GM21723 (cell line): Measurements from ENCODE around the gene CC2D1A.
"Not testable (repeated sequence)": the region's sequence is repeated elsewhere in the genome, so short reads cannot be mapped to it uniquely, and the experiment has no call there.

Source experiments
- ATAC-seq: cut with Tn5 transposase; IDR thresholded peaks from one replicate; pipeline ENCODE4 v1.9.1; 2021; ENCODE audit warnings: mild to moderate bottlenecking, moderate library complexity; ENCODE audit not compliant: unreplicated experiment

CC2D1A gene

GRCh38 chr19:13902993-13903555 is 2.9 kb upstream of the CC2D1A start:
- ATAC-seq: no peak

- peak; percentile 31 for ATAC-seq
These were observed 512 bp downstream of the CC2D1A start for GRCh38 chr19:13906521-13906904.

DNA sequence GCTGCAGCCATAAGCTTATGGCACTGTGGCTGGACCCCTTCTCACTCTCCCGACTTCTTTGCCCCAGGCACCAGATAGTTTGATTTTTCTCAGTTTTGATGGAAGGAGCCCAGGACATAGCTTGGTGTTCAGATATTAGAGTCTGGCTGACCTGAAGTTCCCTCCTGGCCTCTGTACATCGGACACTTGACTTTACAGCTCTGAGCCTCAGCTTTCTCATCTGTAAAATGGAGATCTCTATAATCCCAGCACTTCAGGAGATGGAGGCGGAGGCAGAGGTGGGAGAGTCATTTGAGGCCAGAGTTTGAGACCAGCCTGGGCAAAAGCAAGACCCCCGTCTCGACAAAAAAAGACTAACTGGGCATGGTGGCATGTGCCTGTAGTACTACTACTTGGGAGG is 909 bp downstream of the CC2D1A start:
- ATAC-seq: no peak

DNA sequence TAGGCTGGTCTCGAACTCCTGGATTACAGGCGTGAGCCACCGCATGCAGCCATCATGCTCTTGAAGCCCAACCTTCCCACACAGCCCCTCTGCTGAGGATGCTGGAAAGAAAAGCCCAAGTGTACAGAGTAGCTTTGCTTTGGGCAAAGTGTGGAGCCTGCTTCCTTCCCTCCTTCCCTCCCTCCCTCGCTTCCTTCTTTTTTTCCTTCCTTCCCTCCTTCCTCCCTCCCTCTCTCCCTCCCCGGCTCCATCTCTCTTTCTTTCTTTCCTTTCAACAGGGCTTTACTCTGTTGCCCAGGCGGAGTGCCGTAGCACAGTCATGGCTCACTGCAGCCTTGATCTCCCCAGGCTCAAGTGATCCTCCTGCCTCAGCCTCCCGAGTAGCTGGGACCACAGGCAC is 2.7 kb downstream of the CC2D1A start:
- no peak for ATAC-seq

DNA sequence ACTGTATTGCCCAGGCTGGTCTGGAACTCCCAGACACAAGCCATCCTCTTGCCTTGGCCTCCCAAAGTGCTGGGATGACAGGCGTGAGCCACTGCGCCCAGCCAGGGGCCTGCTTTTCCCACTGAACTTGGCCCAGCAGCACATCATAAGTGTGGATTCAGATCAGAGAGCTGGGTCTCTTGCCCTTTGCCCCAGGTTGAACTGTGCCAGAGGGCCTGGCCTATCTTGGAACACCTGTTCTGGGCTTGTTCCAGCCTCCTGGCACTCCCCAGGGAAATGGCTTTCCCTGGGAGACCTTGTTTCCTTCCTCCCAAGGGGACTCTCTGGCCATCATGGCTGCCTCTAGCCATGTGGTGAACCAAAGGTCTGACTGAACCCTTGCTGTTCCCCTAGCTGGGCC is 3.4 kb downstream of the CC2D1A start:
- no peak for ATAC-seq

DNA sequence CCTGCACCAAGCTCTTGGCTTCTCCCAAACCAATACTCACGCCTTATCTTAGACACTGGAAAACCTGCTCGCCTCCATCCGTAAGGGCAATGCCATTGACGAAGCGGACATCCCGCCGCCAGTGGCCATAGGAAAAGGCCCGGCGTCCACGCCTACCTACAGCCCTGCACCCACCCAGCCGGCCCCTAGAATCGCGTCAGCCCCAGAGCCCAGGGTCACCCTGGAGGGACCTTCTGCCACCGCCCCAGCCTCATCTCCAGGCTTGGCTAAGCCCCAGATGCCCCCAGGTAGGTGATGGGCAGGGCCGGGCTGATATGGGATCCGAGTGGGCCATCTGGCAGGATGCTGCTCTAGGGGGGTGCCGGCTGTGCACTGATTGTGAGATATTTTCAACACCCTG is 7.4 kb downstream of the CC2D1A start:
- ATAC-seq: no peak

GRCh38 chr19:13914777-13915176 is 8.8 kb downstream of the CC2D1A start:
- no peak for ATAC-seq

DNA sequence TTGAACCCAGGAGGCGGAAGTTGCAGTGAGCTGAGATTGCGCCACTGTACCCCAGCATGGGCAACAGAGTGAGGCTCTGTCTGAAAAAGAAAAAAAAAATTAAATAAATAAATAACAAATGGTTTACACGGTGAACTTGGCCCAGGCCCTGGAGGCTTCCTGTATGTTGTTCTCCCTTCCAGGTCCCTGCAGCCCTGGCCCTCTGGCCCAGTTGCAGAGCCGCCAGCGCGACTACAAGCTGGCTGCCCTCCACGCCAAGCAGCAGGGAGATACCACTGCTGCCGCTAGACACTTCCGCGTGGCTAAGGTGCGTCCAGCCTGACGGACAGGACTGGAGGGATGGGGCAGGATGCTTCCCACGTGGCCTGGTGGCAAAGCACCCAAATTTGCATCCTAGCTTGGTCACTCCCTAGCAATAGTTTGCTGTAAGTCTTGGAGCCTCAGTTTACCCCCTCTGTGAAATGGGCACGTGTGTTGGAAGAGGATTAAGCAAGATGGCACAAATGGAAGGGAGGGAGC is 11.9 kb downstream of the CC2D1A start:
- ATAC-seq: no peak

DNA sequence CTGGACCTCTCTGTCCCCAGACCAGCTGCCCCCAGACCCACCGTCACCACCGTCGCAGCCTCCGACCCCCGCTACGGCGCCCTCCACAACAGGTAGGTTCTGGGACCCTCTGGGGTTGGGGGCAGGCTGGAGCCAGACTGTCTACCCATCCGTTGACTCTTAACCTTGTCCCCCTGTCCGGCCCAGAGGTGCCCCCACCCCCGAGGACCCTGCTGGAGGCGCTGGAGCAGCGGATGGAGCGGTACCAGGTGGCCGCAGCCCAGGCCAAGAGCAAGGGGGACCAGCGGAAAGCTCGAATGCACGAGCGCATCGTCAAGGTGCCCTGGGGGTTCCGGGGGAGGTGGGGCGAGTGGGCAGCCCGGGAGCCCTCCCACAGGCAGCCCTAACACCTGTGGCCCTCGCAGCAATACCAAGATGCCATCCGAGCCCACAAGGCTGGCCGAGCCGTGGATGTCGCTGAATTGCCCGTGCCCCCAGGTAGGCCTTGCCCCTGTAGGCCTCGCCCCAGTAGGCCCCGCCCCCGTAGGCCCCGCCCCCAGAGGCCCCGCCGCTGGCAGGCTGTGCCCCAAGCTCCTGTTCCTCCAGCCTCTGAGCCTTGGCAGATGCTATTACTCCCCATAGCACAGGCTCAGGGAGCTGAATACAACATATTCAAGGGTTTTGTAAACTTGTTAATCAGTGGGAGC is 12.9 kb downstream of the CC2D1A start:
- ATAC-seq: no peak

DNA sequence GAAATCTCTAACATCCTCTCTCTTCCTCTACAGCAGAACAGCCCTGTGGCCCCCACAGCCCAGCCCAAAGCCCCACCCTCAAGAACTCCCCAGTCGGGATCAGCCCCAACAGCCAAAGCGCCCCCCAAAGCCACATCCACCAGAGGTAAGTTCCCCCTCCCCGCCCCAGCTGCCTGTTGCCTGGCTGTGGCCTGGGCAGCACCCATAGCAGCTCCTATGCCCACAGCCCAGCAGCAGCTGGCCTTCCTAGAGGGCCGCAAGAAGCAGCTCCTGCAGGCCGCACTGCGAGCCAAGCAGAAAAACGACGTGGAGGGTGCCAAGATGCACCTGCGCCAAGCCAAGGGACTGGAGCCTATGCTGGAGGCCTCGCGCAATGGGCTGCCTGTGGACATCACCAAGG is 14.5 kb downstream of the CC2D1A start:
- ATAC-seq: no peak

GRCh38 chr19:13920940-13921747 is 15.1 kb downstream of the CC2D1A start:
- no peak for ATAC-seq

GRCh38 chr19:13922118-13922517 is 16.1 kb downstream of the CC2D1A start:
- ATAC-seq: not testable (repeated sequence)

DNA sequence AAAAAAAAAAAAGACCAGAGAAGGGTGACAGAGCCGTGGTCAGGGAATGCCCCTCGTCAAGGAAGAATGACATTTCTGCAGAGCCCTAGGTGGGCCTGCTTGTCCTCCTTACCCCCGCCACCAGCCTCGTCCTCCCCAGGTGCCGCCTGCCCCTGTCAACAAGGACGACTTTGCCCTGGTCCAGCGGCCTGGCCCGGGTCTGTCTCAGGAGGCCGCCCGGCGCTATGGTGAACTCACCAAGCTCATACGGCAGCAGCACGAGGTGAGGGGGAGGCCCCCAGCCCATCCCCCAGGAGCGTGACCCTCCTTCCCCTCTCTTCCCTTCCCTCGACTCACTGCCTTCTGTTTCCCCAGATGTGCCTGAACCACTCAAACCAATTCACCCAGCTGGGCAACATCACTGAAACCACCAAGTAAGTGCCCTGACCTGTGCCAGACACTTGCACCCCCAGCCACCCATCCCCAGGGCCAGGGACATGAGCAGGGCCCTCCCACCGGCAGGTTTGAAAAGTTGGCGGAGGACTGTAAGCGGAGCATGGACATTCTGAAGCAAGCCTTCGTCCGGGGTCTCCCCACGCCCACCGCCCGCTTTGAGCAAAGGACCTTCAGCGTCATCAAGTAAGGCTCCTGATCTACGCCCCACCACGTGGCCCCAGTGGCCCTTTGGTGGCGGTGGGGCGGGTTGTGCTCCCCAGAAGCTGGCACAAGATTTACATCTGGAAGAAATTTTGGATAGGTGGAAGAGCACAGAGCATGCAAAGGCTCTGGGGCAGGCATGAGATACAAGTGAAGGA is 17.4 kb downstream of the CC2D1A start:
- ATAC-seq: no peak

DNA sequence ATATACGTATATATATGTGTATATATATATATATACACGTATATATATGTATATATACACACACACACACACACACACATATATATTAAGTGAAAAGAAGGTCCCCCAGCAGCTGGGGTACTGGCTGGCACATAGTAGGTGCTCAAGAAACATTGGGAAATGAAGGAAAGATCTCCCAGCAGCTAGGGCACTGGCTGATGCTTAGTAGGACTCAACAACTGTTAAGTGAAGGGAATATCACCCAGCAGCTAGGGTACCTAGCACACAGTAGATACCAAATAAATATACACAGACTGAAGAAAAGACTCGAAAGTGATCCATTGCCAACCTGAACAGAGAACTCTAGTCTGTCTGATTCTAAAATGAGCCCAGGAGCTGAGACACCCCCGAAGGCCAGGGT is 20.0 kb downstream of the CC2D1A start:
- no peak for ATAC-seq

DNA sequence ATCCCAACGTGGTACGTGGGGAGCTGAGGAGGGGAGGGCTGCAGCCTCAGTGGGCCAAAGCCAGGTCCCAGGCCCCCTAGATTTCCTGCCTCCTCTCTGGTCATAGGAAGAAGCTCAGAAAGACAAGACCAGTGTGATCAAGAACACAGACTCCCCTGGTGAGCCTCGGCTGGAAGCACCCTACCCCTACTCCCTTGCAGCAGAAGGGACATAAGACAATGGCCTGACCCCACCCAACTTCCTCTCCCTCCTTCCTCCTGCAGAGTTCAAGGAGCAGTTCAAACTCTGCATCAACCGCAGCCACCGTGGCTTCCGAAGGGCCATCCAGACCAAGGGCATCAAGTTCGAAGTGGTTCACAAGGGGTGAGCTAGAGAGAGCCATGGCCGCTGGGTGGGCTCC is 20.7 kb downstream of the CC2D1A start:
- no peak for ATAC-seq

DNA sequence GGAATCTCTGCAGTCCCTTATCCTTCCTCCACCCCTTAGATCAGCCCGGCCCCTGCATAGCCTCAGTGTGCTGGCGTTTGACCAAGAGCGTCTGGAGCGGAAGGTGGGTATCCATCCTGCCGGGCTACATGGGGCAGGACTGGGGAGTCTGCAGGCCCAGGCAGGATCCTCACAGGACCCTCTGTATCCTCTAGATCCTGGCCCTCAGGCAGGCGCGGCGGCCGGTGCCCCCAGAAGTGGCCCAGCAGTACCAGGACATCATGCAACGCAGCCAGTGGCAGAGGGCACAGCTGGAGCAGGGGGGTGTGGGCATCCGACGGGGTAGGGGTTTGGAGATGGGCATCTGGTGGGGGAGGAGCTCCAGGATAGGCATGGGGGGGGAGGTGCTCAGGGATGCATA is 23.3 kb downstream of the CC2D1A start:
- ATAC-seq: no peak

DNA sequence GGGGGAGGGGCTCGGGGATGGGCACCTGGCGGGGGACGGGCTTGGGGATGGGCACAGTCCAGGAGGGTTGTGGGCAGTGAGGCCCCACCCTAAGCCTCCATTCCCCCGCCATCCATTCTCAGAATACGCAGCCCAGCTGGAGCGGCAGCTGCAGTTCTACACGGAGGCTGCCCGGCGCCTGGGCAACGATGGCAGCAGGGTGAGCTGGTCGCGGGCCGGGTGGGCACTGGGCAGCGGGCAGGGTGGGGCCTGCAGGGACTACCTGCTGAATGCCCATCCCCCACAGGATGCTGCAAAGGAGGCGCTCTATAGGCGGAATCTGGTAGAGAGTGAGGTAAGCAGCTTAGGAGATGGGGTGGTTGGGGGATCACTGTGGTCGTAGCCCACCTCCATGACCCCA is 24.0 kb downstream of the CC2D1A start:
- ATAC-seq: no peak

GRCh38 chr19:13930402-13930801 is 24.4 kb downstream of the CC2D1A start:
- ATAC-seq: no peak

DNA sequence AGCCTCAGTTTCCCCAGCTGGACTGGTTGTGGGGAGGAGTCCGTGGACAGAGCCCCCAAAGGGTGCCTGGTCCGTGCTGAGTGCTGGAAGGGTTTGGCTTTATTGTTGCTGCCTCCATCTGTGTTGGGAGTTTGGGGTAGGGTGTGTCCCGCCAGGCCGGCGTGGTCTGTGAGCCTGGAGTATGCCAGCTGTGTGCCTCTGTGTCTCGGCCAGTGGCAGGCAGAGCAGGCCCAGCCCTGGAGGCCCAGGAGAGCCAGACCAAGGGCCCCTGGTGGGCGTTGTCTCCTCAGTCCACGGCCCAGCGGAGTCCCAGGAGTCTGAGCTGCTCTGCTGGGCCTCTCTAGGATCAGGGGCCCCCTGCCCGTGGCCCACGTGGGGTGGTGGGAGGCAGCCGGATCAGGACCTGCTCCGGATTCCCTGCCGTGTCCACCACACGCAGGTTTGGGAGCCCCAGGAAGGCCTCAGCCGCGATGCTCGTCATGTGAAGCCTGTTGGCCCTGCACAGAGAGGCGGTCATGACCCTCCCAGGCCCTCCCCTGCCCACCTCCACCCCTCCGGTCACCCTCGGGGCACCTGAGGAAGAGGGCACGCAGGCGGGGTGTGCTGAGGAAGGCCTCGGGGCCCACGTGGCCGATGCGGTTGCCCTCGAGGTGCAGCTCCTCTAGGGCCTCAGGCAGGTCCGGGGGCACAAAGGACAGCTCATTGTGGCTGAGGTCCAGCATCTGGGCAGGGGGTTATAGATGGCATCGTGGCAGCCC is 25.6 kb downstream of the CC2D1A start:
- ATAC-seq: no peak

- no peak for ATAC-seq
These were observed 26.2 kb downstream of the CC2D1A start for GRCh38 chr19:13932149-13932637.
